KBM-7 (cell line): ENCODE results near the gene ADAMTS2.

Experiments
- DNase-seq: peaks from one replicate; pipeline ENCODE4 v3.0.0-alpha.2; 2015
- in situ Hi-C: fragments of 300-500 bp; cut with MboI; formaldehyde crosslinking; loops from 2 replicates; pipeline ENCODE4 v1.14.3; 2020; ENCODE audit warnings: low sequenced_read_pairs, low pct_unique_long_range_greater_than_20kb, mixed read lengths

The ADAMTS2 gene

GRCh38 chr5:179146277-179146676, 199.0 kb downstream of the ADAMTS2 start:
- in situ Hi-C loops, result no loop called here
- DNase-seq, result no peak

- peak; percentile 17 for DNase-seq
- in situ Hi-C loops, result no loop called here
These were observed 201.8 kb downstream of the ADAMTS2 start for GRCh38 chr5:179143446-179143845.

GRCh38 chr5:179142434-179143198, 202.6 kb downstream of the ADAMTS2 start:
- in situ Hi-C loops, result no loop called here
- DNase-seq, result peak; percentile 12

- in situ Hi-C loops, result no loop called here
- no peak for DNase-seq
These were observed 203.4 kb downstream of the ADAMTS2 start for GRCh38 chr5:179141867-179142266.

GRCh38 chr5:179140293-179140692, 205.0 kb downstream of the ADAMTS2 start:
- in situ Hi-C loops, result no loop called here
- no peak for DNase-seq

GRCh38 chr5:179139936-179140235, 205.4 kb downstream of the ADAMTS2 start:
- DNase-seq, result no peak
- in situ Hi-C loops, result no loop called here

GRCh38 chr5:179139111-179139935, 205.9 kb downstream of the ADAMTS2 start:
- DNase-seq, result no peak
- in situ Hi-C loops, result no loop called here

GRCh38 chr5:179138568-179138925, 206.7 kb downstream of the ADAMTS2 start:
- no peak for DNase-seq
- in situ Hi-C loops, result no loop called here

- in situ Hi-C loops, result no loop called here
- no peak for DNase-seq
These were observed 207.4 kb downstream of the ADAMTS2 start for GRCh38 chr5:179137643-179138567.

GRCh38 chr5:179137016-179137642, 208.1 kb downstream of the ADAMTS2 start:
- no peak for DNase-seq
- in situ Hi-C loops, result no loop called here

GRCh38 chr5:179135441-179136215, 209.6 kb downstream of the ADAMTS2 start:
- DNase-seq, result no peak
- in situ Hi-C loops, result no loop called here

- no peak for DNase-seq
- in situ Hi-C loops, result no loop called here
These were observed 210.3 kb downstream of the ADAMTS2 start for GRCh38 chr5:179135006-179135405.

- DNase-seq, result no peak
- in situ Hi-C loops, result no loop called here
These were observed 210.8 kb downstream of the ADAMTS2 start for GRCh38 chr5:179134511-179134910.

GRCh38 chr5:179132586-179133355, 212.5 kb downstream of the ADAMTS2 start:
- in situ Hi-C loops, result no loop called here
- DNase-seq, result no peak

- in situ Hi-C loops, result no loop called here
- no peak for DNase-seq
These were observed 213.2 kb downstream of the ADAMTS2 start for GRCh38 chr5:179131886-179132585.

GRCh38 chr5:179131321-179131835, 213.9 kb downstream of the ADAMTS2 start:
- in situ Hi-C loops, result no loop called here
- DNase-seq, result no peak

- in situ Hi-C loops, result no loop called here
- DNase-seq, result no peak
These were observed 215.1 kb downstream of the ADAMTS2 start for GRCh38 chr5:179130101-179130681.
